GM06990 (cell line): ENCODE data around the gene MAEA.

ENCODE experiments used
- DNase-seq: peaks from one replicate; pipeline ENCODE4 v3.0.0-alpha.2; 2011; ENCODE audit not compliant: insufficient read length; ENCODE audit errors: extremely low read depth
- H3K27me3 ChIP-seq: replicated peaks from 2 replicates; pipeline ENCODE4 v1.6.0; 2011; ENCODE audit warnings: low read length; ENCODE audit not compliant: control insufficient read depth, insufficient read depth
- H3K36me3 ChIP-seq: 2 replicates; pipeline ENCODE4 v1.5.1; 2011; ENCODE audit warnings: low read length; ENCODE audit not compliant: control insufficient read depth, insufficient read depth
- H3K4me3 ChIP-seq: replicated peaks from 2 replicates; pipeline ENCODE4 v1.5.1; 2011; ENCODE audit warnings: low read depth, mild to moderate bottlenecking, control low read depth, low read length
- TF ChIP-seq, protein P1 (sequence below): IDR thresholded peaks from 2 replicates; pipeline ENCODE4 v1.5.1; 2011; ENCODE audit warnings: low read length, control low read depth, mild to moderate bottlenecking, inconsistent platforms; ENCODE audit not compliant: insufficient read depth, poor library complexity, severe bottlenecking

MAEA gene

DNA sequence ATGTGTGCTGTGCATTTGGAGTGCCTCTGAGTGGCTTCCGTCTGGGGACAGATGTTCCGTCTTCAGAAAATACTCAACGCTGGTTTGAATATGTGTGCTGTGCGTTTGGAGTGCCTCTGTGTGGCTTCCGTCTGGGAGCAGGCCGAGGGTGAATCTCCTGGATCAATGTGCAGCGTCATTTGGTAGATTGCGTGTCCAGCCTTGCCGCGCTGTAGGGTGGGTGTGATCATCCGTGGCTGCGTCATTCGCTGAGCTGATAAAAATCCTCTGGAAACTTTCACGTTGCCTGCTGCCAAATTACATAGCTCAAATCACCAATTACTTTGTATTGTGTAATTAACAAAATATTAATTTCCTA, 69.4 kb downstream of the MAEA start:
- TF ChIP-seq, protein P1, sequence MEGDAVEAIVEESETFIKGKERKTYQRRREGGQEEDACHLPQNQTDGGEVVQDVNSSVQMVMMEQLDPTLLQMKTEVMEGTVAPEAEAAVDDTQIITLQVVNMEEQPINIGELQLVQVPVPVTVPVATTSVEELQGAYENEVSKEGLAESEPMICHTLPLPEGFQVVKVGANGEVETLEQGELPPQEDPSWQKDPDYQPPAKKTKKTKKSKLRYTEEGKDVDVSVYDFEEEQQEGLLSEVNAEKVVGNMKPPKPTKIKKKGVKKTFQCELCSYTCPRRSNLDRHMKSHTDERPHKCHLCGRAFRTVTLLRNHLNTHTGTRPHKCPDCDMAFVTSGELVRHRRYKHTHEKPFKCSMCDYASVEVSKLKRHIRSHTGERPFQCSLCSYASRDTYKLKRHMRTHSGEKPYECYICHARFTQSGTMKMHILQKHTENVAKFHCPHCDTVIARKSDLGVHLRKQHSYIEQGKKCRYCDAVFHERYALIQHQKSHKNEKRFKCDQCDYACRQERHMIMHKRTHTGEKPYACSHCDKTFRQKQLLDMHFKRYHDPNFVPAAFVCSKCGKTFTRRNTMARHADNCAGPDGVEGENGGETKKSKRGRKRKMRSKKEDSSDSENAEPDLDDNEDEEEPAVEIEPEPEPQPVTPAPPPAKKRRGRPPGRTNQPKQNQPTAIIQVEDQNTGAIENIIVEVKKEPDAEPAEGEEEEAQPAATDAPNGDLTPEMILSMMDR = no peak
- peaks cover 10% of the 10 kb centered on the region for H3K36me3 ChIP-seq
- no peak overlapping the region for H3K4me3 ChIP-seq
- no peaks in the 10 kb centered on the region for H3K27me3 ChIP-seq
- DNase-seq = no peak

DNA sequence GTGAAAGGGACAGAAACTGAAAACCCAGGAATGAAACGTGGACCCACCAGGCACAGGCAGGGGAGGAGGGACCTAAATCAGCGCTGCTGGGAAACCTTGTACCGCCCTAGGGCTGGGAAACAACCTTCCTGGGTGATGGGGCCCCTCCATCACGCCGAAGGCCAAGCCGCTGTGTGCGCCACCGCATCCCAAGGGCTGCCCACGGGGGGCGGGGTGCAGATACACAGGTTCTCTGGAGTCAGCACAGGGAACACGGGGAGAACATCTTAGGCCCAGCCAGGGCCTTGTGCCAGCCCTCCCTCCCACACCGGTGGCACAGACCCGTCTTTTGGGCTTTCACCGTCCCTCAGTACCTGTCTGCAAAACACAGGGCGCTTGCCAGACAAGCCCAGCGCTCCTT, 70.3 kb downstream of the MAEA start:
- Histone ChIP-seq H3K4me3 (no peak overlapping the region), H3K36me3 (peaks cover 10% of the 10 kb centered on the region), H3K27me3 (no peaks in the 10 kb centered on the region)
- no peak for DNase-seq
- TF ChIP-seq, protein P1 = no peak

DNA sequence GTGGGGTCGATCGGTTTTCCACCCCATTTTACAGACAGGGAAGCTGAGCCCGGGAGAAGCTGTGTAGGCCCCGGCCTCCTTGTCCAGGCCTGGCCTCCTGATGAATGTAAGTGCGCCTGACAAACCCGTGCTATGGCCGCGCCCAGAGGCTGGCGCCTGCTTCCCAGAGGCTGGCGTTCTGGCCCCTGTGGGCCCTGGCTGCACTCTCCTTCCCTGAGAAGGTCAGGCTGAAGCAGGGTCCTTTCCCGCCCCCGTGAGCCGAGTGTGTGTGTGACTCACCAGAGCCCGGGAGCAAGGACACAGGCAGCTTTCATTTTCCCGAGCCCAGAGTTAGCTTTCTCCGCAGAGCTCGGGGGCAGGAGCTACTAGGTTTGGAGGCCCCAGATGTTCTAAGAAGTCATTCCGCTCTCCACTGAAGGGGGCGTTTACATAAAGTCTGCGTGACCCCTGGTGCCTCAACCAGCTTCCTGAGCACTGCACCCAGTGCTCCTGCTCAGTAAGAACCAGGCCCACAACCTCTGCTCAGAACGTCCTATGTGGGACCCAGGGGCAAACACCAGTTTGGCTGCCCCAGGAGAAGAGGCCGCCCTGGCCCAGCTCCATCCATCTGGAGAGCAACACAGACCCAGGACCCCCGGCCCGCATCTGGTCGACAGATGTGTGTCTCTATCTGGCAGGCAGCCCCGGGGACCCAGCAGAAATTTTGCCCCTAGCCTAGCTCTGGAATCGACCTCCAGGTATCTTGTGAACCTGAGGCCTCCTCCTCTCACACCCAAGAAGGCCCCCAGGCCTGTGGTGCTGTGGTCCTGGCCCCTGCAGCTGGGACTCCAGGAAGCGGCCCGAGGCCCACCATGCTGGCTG, 71.0 kb downstream of the MAEA start:
- H3K36me3 ChIP-seq = peaks cover 7% of the 10 kb centered on the region
- DNase-seq = no peak
- no peak overlapping the region for H3K4me3 ChIP-seq
- no peaks in the 10 kb centered on the region for H3K27me3 ChIP-seq
- TF ChIP-seq, protein P1 = no peak

DNA sequence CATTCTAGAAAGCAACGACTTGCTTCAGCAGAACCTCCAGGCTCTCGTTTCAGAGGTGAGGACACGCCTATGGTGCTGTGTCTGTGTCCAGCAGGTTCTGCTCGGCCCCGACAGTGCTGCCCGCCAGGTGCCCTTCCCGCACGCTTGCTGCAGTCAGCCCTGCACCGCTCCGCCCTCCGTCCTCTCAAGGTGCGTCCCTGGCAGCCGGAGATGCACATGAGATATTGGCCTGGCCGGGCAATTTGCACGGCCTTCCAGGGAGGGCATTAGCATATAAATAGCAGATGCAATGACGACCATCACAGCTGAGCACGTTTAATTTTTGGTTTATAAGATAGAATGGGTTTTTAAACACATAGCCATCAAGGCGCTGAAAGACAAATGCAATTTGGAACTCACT, 71.7 kb downstream of the MAEA start:
- DNase-seq = no peak
- peaks cover 4% of the 10 kb centered on the region for H3K36me3 ChIP-seq
- H3K27me3 ChIP-seq = no peaks in the 10 kb centered on the region
- no peak overlapping the region for H3K4me3 ChIP-seq
- TF ChIP-seq, protein P1 = no peak

DNA sequence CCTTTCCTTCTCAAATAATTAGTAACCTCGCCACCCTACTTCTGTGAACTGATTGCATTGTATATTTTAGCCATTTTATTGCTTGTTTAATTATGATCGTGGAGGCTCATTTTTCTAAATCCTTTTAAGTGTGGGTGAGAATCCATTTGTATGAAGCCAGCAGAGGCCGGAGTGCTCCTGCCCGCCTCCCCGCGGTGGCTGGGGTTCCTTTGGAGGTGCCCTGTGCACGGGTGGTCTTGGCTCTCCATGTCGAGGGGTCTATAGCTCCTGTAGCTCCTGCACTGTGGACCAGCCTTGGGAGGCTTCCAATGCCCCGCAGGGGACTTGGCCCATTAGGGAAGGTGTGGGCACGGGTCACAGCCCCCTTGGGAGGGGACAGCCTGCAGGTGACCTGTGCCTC, 72.4 kb downstream of the MAEA start:
- TF ChIP-seq, protein P1 = no peak
- peaks cover 4% of the 10 kb centered on the region for H3K36me3 ChIP-seq
- DNase-seq = no peak
- no peak overlapping the region for H3K4me3 ChIP-seq
- no peaks in the 10 kb centered on the region for H3K27me3 ChIP-seq
